ENCODE results near the gene C1QTNF6.

- no peak for TF ChIP-seq ZFP3 (CRISPR knock-in tag; IDR thresholded peaks at IDR 0.05)
- no peak for TF ChIP-seq OSR1 (CRISPR knock-in tag; IDR thresholded peaks at IDR 0.05)
- TF ChIP-seq ZNF565 (CRISPR knock-in tag; conservative IDR thresholded peaks at IDR 0.05; ENCODE audit: low read depth), result no peak
Measured at GRCh38 chr22:37164505-37164887, 23.6 kb downstream of the C1QTNF6 start.
